ENCODE data around the gene SGMS2.

DNA sequence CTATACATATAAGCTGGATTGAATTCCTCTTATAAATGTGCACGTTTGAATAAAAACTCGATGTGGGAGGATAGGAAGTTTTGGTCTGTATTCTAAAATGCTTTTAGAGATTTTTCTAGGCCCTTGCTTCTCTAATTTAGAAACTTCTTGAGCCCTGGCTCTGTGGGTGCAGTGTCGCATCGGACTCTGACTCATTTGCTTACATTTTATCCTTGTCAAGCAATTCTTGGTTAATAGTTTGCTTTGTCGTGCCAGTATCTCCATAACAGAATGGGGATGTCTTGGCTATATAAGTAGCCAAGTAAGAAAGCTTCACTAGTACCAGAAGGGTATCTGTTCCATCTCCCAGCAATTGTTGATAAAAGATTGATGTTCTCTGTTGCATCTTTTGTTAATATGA lies 10.7 kb downstream of the SGMS2 start:
- TF ChIP-seq CTCF (IDR thresholded peaks at IDR 0.05), result no peak
- no peak for TF ChIP-seq ZFX (IDR thresholded peaks at IDR 0.05; ENCODE audit: borderline replicate concordance)
